Spleen (tissue), 11 donors: ENCODE measurements around the gene SLC4A8. TPM values are rescaled to one million over a fixed set of nuclear protein-coding genes. Genes with fewer than 3 reads are reported as not detected.
A peak's percentile ranks its signal among the peaks of the same experiment; 100 is the strongest.

Experiments used
- DNase-seq: peaks from one replicate; pipeline ENCODE4 v3.0.0-alpha.2; 2020
- H3K27ac ChIP-seq, 8 donors: fragments of 200-600 bp; sonication (generic) in 7 of 8; 1 replicate in 4 of 8; 2 replicates in 4 of 8; pipeline versions ENCODE4 v1.5.0 to v1.8.0; 2016 to 2021; ENCODE audit warnings: inconsistent platforms in 4 of 8, mild to moderate bottlenecking in 4 of 8, moderate library complexity in 1 of 8
- H3K27me3 ChIP-seq, 7 donors: fragments of 200-600 bp; sonication (generic) in 6 of 7; replicated peaks in 1 of 7; 1 replicate in 4 of 7; 2 replicates in 3 of 7; pipeline versions ENCODE4 v1.5.0 to v1.8.0; 2016 to 2021; ENCODE audit warnings: inconsistent platforms in 3 of 7, mild to moderate bottlenecking in 1 of 7
- H3K36me3 ChIP-seq, 6 donors: fragments of 200-600 bp; sonication (generic) in 5 of 6; 1 replicate in 4 of 6; 2 replicates in 2 of 6; pipeline versions ENCODE4 v1.5.0 to v1.8.0; 2016 to 2021; ENCODE audit warnings: inconsistent platforms in 2 of 6
- H3K4me1 ChIP-seq, 6 donors: fragments of 200-600 bp; sonication (generic) in 5 of 6; 1 replicate in 3 of 6; 2 replicates in 3 of 6; pipeline versions ENCODE4 v1.5.0 to v1.8.0; 2016 to 2021; ENCODE audit warnings: inconsistent platforms in 3 of 6
- H3K4me3 ChIP-seq, 8 donors: fragments of 200-600 bp; sonication (generic) in 7 of 8; 1 replicate in 4 of 8; 2 replicates in 4 of 8; pipeline versions ENCODE4 v1.5.0 to v1.8.0; 2016 to 2021; ENCODE audit warnings: inconsistent platforms in 4 of 8, mild to moderate bottlenecking in 4 of 8, moderate library complexity in 2 of 8
- H3K9me3 ChIP-seq, 8 donors: fragments of 200-600 bp; sonication (generic) in 7 of 8; 1 replicate in 4 of 8; 2 replicates in 4 of 8; pipeline versions ENCODE4 v1.5.0 to v1.8.0; 2016 to 2021; ENCODE audit warnings: inconsistent platforms in 4 of 8
- CTCF ChIP-seq, 11 experiments: fragments of 200-600 bp in 7 of 11; fragments of 450-650 bp in 4 of 11; sonication (generic) in 4 of 11; IDR thresholded peaks in 8 of 11; conservative IDR thresholded peaks in 3 of 11; 1 replicate in 7 of 11; 2 replicates in 4 of 11; pipeline versions ENCODE4 v1.4.0 to v1.8.0; 2016 to 2021; ENCODE audit warnings: antibody characterized with exemption in 11 of 11, inconsistent platforms in 4 of 11, mild to moderate bottlenecking in 1 of 11
- POLR2A ChIP-seq, 3 donors: fragments of 450-650 bp; IDR thresholded peaks; one replicate each; pipeline ENCODE4 v1.5.1; 2017; ENCODE audit warnings: antibody characterized with exemption in 3 of 3, mild to moderate bottlenecking in 1 of 3
- POLR2AphosphoS5 ChIP-seq, 3 donors: sonication (generic); formaldehyde crosslinking; IDR thresholded peaks; one replicate each; pipeline ENCODE4 v1.5.1; 2017; ENCODE audit warnings: antibody characterized with exemption in 3 of 3
- WGBS, 5 donors: extraction: QIAGEN DNeasy Blood & Tissue Kit in 3 of 5; methylation state at CpG; one replicate each; pipeline versions ENCODE4 v1.1.5 to v1.1.7; 2013 to 2018; 5-methylcytosine and 5-hydroxymethylcytosine counted together
- intact Hi-C: fragments of 100-400 bp; cut with DNase I; formaldehyde crosslinking; loops from one replicate; pipeline ENCODE4 v1.15.0; 2023; ENCODE audit warnings: low total_unique reads
- polyA plus RNA-seq, 3 donors: library from polyadenylated mRNA; stranded (reverse); fragments of 200-250 nt; gene quantifications; one replicate each; pipeline ENCODE4 v1.2.1, GENCODE V29; 2013
- total RNA-seq, 7 donors: library from RNA; depleted of rRNA in 3 of 7; stranded (reverse); fragments of >200 nt in 3 of 7; fragmentation: NEBNext Ultra II Directional in 4 of 7; extraction: Animal tissue kit (Norgen Biotek cat#: 25700) in 4 of 7; gene quantifications; one replicate each; pipeline versions ENCODE4 v1.1.0 to v1.2.1, GENCODE V29; 2016 to 2021
- donor health status: healthy with polysubstance abuse.
- donor health status: DM: no; HTN: no; CAD: no; lungs with moderate emphysema.
- donor health status: DM: no; HTN: no; CAD: no.
- donor health status: Bipolar disorder and iron deficiency.
- donor health status: healthy.
- donor health status: DM: no; HTN: no; CAD: no.
- donor health status: DM: yes; HTN: yes; CAD: no.

The SLC4A8 gene
- total and polyA plus RNA-seq, 10 donors, result 0.88 to 9.7 (median 4.8) TPM

- Histone ChIP-seq H3K27ac (no peak overlapping the region), H3K4me3 (no peak overlapping the region), H3K9me3 (no peaks in the 10 kb centered on the region), H3K4me1 (peaks cover 0 to 42% (median 13%) of the 10 kb centered on the region in 6 donors), H3K36me3 (no peaks in the 10 kb centered on the region), H3K27me3 (no peaks in the 10 kb centered on the region)
- WGBS, 5 donors, result 91 to 97% (median 95%) methylated on average over 12 to 13 of the region's 13 CpGs
- DNase-seq, result no peak
- intact Hi-C loops, result no loop called here
- no peak for TF ChIP-seq CTCF (IDR thresholded peaks at IDR 0.05 in 8 of 11, conservative IDR thresholded peaks at IDR 0.05 in 3 of 11)
- TF ChIP-seq POLR2AphosphoS5 (IDR thresholded peaks at IDR 0.05), result no peak
- TF ChIP-seq POLR2A (IDR thresholded peaks at IDR 0.05), result no peak
Observed at GRCh38 chr12:51401486-51401885, 23.1 kb upstream of the SLC4A8 start.

- no peaks in the 10 kb centered on the region for H3K9me3 ChIP-seq
- no peak for DNase-seq
- WGBS, 5 donors, result 0 to 55% (median 0%) methylated on average over 1 of the region's 1 CpG
- H3K27ac ChIP-seq, result no peak overlapping the region
- no peak for TF ChIP-seq POLR2A (IDR thresholded peaks at IDR 0.05)
- TF ChIP-seq CTCF (IDR thresholded peaks at IDR 0.05 in 8 of 11, conservative IDR thresholded peaks at IDR 0.05 in 3 of 11), result no peak
- TF ChIP-seq POLR2AphosphoS5 (IDR thresholded peaks at IDR 0.05), result no peak
- H3K27me3 ChIP-seq, result no peaks in the 10 kb centered on the region
- intact Hi-C loops, result no loop called here
- peaks cover 0 to 40% (median 13%) of the 10 kb centered on the region in 6 donors for H3K4me1 ChIP-seq
- H3K4me3 ChIP-seq, result no peak overlapping the region
- no peaks in the 10 kb centered on the region for H3K36me3 ChIP-seq
Observed at GRCh38 chr12:51401900-51402299, 22.7 kb upstream of the SLC4A8 start.

- Histone ChIP-seq H3K36me3 (no peaks in the 10 kb centered on the region), H3K4me1 (peaks cover 0 to 31% (median 8%) of the 10 kb centered on the region in 6 donors), H3K9me3 (no peaks in the 10 kb centered on the region), H3K4me3 (no peak overlapping the region), H3K27ac (no peak overlapping the region), H3K27me3 (no peaks in the 10 kb centered on the region)
- WGBS, 5 donors, result 82 to 90% (median 88%) methylated on average over 6 of the region's 6 CpGs
- intact Hi-C loops, result no loop called here
- no peak for TF ChIP-seq POLR2A (IDR thresholded peaks at IDR 0.05)
- no peak for TF ChIP-seq POLR2AphosphoS5 (IDR thresholded peaks at IDR 0.05)
- TF ChIP-seq CTCF (IDR thresholded peaks at IDR 0.05 in 8 of 11, conservative IDR thresholded peaks at IDR 0.05 in 3 of 11), result no peak
- no peak for DNase-seq
Observed at GRCh38 chr12:51403159-51403558, 21.5 kb upstream of the SLC4A8 start.

GRCh38 chr12:51403681-51404136 is 20.9 kb upstream of the SLC4A8 start:
- DNase-seq, result peak; percentile 83

More at GRCh38 chr12:51403681-51404136, 20.9 kb upstream of the SLC4A8 start:
- Histone ChIP-seq H3K36me3 (no peaks in the 10 kb centered on the region), H3K27ac (peak overlapping the region in 4 of 8 donors; percentile 6 to 30 (median 18)), H3K4me1 (peaks cover 0 to 26% (median 3%) of the 10 kb centered on the region in 6 donors), H3K4me3 (no peak overlapping the region), H3K27me3 (no peaks in the 10 kb centered on the region), H3K9me3 (no peaks in the 10 kb centered on the region)
- TF ChIP-seq CTCF (IDR thresholded peaks at IDR 0.05 in 8 of 11, conservative IDR thresholded peaks at IDR 0.05 in 3 of 11) (no peak), POLR2AphosphoS5 (IDR thresholded peaks at IDR 0.05) (peak in 1 of 3 donors; percentile 37)
- intact Hi-C loops, result no loop called here
- 59 to 87% (median 77%) methylated on average over 4 of the region's 4 CpGs for WGBS, 5 donors
